SK-N-SH (cell line): ENCODE measurements around the gene HINT2.

ENCODE experiments used
- EP300 ChIP-seq, 2 experiments: IDR thresholded peaks; 2 replicates each; pipeline versions ENCODE4 v1.4.0 to v1.6.1; 2012; ENCODE audit warnings: borderline replicate concordance in 1 of 2, low read depth in 1 of 2, low read length in 1 of 2
- JUND ChIP-seq: IDR thresholded peaks from 2 replicates; pipeline ENCODE4 v1.4.0; 2012
- POLR2AphosphoS5 ChIP-seq: IDR thresholded peaks from 2 replicates; pipeline ENCODE4 v1.6.1; 2012; ENCODE audit warnings: low read depth, low read length
- RAD21 ChIP-seq: IDR thresholded peaks from 2 replicates; pipeline ENCODE4 v1.6.1; 2012; ENCODE audit warnings: mild to moderate bottlenecking, low read length
- SMC3 ChIP-seq: IDR thresholded peaks from 2 replicates; pipeline ENCODE4 v1.6.1; 2012; ENCODE audit warnings: low read depth, low read length, improper control_type of control experiment
- YY1 ChIP-seq: IDR thresholded peaks from 2 replicates; pipeline ENCODE4 v1.4.0; 2012; ENCODE audit warnings: low read depth, mild to moderate bottlenecking
- TF ChIP-seq, protein P1 (sequence below): fragments of 200-600 bp; sonication (generic); IDR thresholded peaks from 2 replicates; pipeline ENCODE4 v1.6.1; 2017; ENCODE audit warnings: antibody characterized with exemption, mild to moderate bottlenecking, moderate library complexity
- TF ChIP-seq, protein P2 (sequence below): fragments of 150-350 bp; IDR thresholded peaks from 2 replicates; pipeline ENCODE4 v1.6.1; 2017; ENCODE audit warnings: antibody characterized with exemption, low read length, low read depth, borderline replicate concordance

DNA sequence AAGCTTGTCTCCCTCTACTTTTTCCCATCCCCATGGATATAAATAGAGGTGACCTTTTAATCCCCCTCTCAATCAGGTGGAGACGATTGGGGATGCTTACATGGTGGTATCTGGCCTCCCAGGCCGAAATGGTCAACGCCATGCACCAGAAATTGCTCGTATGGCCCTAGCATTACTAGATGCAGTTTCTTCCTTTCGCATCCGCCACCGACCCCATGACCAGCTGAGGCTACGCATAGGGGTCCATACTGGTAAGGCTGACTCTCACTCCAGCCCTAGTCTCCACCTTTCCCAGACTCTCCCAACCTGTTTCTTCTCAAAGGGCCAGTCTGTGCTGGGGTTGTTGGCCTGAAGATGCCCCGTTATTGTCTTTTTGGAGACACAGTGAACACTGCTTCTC, 6.4 kb downstream of the HINT2 start:
- TF ChIP-seq, protein P1, sequence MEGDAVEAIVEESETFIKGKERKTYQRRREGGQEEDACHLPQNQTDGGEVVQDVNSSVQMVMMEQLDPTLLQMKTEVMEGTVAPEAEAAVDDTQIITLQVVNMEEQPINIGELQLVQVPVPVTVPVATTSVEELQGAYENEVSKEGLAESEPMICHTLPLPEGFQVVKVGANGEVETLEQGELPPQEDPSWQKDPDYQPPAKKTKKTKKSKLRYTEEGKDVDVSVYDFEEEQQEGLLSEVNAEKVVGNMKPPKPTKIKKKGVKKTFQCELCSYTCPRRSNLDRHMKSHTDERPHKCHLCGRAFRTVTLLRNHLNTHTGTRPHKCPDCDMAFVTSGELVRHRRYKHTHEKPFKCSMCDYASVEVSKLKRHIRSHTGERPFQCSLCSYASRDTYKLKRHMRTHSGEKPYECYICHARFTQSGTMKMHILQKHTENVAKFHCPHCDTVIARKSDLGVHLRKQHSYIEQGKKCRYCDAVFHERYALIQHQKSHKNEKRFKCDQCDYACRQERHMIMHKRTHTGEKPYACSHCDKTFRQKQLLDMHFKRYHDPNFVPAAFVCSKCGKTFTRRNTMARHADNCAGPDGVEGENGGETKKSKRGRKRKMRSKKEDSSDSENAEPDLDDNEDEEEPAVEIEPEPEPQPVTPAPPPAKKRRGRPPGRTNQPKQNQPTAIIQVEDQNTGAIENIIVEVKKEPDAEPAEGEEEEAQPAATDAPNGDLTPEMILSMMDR, result no peak
- TF ChIP-seq EP300 (IDR thresholded peaks at IDR 0.05; ENCODE audit: borderline replicate concordance in 1 of 2, low read depth in 1 of 2, low read length in 1 of 2) (no peak), POLR2AphosphoS5 (no peak), JUND (no peak), RAD21 (no peak), YY1 (no peak), SMC3 (no peak)
- TF ChIP-seq, protein P2, sequence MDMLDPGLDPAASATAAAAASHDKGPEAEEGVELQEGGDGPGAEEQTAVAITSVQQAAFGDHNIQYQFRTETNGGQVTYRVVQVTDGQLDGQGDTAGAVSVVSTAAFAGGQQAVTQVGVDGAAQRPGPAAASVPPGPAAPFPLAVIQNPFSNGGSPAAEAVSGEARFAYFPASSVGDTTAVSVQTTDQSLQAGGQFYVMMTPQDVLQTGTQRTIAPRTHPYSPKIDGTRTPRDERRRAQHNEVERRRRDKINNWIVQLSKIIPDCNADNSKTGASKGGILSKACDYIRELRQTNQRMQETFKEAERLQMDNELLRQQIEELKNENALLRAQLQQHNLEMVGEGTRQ, result no peak
